Anterior cingulate cortex (tissue), 58 donors: ENCODE data around the gene PRPH.
"Not testable (repeated sequence)": the region's sequence is repeated elsewhere in the genome, so short reads cannot be mapped to it uniquely, and the experiment has no call there.

Experiments
- DNase-seq, 58 donors: peaks; one replicate each; lab custom pipeline; 2025; lab: John Stamatoyannopoulos, UW

The PRPH gene

DNA sequence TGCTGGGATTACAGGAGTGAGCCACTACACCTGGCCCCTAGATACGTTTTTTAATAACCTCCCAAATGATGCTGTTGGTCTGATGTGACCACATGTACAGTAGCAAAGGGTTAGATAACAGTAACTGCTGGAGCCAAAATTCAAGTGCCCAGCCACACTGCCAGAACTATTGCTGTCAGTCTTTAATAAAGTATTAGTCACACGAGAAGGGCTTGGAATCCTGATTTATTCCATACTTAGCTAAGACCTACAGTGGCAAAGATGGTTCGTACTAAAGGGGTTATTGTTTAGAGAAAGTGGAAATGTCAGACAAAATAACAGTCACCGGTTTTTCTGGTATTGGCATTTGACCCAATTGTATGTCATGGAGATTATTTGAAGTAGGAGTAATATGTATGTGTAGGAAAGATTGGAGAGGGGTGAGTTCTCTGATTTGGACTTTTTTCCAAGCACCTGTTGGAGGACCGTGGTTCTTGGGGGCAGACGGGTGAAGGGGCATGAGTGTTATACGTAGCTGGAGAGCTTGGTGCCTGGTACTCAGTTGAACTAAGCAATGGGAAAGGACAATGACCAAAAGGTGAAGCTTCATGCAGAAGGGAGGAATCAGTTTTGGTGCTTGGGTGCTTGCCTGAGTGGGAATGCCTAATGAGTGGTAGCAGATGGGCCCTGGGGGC is 20.4 kb upstream of the PRPH start:
- DNase-seq = no peak

DNA sequence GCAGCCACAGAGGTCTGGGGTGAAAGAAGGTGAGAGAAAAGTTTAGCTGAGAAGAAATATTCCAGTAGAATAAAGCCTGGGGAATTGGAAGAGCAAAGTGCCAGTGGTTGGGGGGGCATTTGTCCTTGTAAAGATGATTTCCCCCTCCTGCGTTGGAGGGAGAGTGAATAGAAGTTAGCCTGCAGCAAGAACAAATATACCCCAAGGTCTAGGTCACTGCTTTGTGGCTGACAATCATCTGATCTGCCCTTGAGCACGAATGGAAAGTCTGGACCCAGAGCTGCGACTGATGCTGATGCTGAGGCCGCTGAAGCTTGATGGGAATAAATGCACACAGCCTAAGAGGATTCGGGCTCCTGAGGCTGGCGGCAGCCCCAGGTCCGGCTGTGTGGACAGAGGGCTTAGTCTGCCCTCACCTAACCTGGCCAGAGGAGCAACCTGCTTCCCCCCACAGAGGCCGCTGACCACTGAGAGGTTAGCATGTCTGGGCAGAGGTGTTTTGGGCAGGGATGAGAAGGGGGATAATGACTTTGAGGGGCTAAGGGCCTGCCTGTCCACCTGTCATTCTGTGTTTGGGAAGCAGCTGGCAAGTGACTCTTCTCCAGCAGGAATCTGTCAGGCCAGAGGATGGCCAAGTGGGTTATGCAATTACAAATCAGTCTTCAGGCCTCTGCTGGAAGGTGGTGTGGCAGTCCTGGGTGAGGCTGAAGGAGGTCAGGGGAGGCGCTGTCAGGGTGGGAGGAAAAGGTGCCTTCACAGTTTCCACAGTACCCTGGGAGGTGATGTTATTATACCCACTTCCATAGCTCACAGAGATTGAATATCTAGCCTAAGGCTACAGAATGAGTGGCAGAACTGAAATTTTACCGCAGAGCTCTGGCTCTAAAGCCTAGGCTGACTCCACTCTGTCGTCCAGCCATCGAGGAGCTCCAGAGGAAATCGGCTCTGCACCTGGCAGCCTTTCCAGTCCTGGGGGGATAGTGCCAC is 18.4 kb upstream of the PRPH start:
- DNase-seq = no peak

DNA sequence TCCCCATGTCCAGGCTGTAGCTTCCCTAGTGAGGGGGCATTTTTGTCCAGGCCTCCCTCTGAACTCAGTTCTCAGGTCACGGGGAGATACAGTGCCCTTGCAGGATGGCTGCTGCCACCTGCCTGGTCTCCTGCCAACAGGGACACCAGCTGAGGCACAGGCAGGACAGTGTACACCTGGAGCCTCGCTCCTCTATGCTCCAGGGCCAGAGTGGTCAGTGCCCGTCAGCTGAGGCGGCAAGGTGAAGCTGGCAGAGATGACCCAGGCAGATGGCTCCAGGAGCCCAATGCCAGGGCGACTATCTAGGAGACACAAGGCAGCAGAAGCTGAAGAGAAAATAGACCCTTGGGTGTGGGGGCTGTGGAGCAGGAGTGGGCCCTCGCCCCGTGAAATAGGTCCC is 17.5 kb upstream of the PRPH start:
- no peak for DNase-seq

DNA sequence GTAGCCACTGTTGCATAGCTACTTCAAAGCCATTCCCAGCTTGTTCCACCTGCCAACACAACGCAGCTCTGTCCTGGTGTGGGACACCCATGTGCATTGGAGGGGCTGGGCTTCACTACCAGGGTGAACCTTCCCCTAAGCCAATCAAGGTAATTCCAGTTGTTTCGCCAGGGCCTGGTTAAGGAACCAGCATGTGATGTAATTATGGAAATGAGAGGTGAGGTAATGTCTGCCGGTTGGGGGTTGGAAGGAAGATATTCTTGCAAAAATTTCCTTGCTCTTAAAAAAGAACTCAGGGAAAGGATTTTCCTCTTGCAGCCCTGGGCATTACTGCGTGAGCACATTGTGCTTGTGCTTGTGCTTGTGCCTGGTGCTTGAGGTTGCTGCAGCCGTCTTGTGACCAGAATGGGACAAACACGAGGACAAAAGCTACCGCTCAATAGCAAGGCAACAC is 15.2 kb upstream of the PRPH start:
- DNase-seq = peak in 10 of 58 donors; percentile 2 to 47 (median 16)

DNA sequence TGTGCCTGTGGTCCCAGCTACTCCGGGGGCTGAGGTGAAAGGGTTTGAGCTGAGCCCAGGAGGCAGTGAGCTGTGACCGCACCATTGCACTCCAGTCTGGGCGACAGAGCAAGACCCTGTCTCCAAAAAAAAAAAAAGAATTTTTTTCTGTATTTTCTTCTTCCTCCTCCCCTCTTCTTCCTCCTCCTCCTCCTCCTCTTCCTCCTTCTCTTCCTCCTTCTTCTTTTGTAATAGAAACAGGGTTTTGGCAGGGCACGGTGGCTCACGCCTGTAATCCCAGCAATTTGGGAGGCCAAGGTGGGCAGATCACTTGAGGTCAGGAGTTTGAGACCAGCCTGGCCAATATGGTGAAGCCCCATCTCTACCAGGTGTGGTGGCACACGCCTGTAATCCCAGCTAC is 14.4 kb upstream of the PRPH start:
- not testable (repeated sequence) for DNase-seq

DNA sequence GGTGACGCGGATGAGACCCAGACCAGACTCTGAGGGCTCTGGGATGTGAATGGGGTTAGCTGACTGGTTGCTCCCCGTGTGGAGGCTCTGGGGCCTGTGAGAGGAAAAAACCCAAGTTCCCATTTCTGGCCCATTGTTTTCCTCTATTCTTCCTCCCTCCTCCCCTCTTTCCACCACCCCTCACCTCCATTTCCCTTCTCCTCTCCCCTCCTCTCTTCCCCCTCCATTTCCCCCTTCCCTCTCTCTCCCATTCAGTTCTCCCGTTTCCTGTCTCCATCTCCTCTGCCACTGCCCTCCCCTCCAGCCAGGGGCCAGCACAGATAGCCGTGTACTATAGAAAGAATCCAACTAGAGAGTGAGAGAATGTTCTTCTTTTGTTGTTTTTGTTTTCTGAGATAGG is 12.6 kb upstream of the PRPH start:
- no peak for DNase-seq

DNA sequence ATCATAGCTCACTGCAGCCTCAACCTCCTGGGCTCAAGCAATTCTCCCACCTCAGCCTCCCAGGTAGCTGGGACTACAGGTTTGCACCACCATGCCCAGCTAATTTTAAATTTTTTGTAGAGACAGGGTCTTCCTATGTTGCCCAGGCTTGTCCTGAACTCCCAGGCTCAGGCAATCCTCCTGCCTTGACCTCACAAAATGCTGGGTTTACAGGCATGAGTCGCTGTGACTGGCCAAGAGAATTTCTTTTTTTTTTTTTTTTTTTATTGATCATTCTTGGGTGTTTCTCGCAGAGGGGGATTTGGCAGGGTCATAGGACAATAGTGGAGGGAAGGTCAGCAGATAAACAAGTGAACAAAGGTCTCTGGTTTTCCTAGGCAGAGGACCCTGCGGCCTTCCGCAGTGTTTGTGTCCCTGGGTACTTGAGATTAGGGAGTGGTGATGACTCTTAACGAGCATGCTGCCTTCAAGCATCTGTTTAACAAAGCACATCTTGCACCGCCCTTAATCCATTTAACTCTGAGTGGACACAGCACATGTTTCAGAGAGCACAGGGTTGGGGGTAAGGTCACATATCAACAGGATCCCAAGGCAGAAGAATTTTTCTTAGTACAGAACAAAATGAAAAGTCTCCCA is 12.1 kb upstream of the PRPH start:
- DNase-seq = not testable (repeated sequence)

DNA sequence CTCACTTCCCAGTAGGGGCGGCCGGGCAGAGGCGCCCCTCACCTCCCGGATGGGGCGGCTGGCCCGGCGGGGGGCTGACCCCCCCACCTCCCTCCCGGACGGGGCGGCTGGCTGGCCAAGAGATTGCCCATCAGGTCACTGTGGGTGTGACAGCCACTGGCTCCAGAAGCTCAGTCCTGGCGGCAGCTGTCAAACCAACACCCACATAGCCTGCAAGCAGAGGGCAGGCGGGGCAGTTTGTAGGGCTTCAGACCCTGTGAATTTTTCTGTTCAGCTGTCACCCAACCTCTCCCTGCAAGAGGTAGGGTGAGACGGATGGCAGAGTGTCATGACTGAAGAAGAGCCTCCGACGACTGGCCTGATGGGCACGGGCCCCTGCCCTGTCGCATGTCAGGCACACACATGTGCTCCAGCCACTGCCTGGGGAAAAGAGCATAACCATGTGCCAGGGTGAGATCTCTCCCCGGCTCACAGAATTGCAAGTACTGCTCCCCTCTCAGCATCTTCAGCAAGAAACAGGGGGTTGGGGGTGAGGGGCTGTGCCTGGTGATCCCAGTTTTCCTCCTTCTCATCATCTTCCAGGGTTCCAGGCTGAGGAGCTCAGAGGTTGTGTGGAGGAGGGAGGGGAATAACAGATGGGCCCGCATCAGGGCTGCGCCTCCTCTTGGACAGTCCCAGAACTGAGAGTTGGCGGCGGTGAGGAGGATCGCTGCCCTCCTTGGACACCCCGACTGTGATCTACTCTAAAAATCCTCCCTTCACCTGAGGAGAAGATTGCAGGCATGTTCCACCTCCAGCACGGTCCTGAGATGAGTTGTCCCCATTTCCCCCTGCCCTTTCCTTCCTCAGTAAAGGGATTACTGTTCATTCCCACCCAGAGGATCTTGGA is 11.2 kb upstream of the PRPH start:
- DNase-seq = no peak

DNA sequence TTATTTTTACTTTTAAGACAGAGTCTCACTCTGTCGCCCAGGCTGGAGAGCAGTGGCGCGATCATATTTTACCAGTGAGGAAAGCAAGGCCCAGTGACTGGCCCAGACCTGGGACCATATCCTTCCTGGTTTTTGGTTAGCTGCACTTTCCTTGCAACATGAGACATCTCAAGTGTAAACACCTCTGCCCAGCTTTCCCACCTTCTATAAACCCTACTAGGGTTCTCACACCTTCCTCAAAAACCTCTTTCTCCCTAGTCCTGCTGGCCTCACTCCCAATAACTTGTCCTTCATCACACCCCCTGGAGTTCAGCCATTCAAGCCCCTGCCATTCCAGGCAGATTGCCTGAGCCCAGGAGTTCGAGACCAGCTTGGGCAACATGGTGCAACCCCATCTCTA is 10.3 kb upstream of the PRPH start:
- DNase-seq = no peak

DNA sequence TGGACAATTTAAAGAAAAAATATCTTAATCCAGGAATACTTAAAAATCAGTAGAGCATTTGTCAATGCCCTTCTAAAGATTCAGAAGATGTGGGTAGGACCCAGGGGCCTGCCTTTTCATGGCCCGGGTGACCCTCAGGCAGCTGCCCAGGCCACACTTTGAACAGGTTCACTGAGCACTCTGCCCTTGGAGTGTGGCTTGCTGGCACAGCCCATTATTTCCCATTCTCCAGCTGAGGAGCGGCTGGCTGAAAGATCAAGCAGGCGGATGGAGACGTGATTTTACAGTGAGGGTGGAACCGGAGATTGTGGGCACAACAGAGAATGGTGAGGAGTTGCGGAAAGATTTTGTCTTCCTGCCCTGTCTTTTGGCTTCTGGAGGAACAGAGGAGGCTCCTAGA is 7.1 kb upstream of the PRPH start:
- no peak for DNase-seq

DNA sequence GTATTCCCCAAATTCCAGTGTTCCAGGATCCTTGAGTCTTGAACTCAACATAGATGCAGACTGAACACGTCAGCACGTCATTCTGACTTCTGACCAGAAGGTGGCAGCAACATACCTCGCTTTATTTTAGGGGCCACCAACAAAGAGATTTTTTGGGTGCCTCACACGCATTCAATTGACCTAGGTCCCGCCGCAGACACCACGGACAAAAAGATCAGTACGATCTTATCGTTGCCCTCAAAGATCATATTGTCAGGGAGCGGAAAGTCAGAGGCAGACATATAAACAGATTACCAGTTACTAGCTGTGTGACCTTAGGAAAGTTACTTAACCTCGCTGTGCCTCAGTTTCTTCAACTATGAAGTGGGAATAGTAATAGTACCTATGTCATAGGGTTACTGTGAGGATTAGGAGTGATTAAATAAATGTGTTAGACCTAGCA is 6.5 kb upstream of the PRPH start:
- peak in 34 of 58 donors; percentile 3 to 51 (median 18) for DNase-seq

DNA sequence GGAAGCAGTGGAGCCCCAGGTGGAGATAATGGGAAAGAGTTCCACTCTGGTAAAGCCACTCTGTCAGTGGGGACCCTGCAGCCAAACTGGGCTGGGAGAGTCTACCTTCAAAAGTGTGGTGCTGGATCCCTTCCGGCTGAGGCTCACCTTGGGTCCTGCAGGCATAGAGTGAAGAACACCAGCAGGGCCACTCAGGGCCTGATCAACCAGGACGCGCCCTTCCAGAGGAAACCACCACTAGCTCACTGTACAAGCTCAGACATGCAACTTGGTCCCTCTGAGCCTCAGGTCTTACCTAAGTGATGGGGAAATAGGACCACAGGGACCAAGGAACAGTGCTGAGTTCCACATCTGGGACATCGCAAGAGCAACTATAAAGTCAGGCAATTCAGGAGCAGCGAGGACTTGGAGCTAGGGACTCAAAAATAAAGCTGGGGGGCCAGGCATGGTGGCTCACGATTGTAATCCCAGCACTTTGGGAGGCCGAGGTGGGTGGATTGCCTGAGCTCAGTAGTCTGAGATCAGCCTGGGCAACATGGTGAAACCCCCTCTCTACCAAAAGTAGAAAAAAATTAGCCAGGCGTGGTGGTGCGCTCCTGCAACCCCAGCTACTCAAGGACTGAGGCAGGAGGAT is 5.9 kb upstream of the PRPH start:
- no peak for DNase-seq

DNA sequence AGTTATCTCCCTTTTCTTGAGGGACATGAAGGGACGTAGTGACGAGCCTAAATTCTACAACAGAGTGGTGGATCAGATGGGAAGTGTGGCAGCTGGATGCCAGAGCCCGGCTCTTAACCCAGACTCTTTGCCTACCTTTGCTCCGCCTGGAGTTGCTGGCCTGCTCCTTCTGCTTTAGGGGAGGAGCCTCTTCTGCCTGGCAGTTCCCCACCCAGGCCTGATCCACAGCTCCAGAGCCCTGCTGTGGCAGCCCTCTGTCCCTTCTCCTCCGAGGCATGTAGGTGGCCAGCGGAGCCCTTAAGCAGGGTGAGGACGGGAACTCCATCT is 2.3 kb upstream of the PRPH start:
- no peak for DNase-seq

DNA sequence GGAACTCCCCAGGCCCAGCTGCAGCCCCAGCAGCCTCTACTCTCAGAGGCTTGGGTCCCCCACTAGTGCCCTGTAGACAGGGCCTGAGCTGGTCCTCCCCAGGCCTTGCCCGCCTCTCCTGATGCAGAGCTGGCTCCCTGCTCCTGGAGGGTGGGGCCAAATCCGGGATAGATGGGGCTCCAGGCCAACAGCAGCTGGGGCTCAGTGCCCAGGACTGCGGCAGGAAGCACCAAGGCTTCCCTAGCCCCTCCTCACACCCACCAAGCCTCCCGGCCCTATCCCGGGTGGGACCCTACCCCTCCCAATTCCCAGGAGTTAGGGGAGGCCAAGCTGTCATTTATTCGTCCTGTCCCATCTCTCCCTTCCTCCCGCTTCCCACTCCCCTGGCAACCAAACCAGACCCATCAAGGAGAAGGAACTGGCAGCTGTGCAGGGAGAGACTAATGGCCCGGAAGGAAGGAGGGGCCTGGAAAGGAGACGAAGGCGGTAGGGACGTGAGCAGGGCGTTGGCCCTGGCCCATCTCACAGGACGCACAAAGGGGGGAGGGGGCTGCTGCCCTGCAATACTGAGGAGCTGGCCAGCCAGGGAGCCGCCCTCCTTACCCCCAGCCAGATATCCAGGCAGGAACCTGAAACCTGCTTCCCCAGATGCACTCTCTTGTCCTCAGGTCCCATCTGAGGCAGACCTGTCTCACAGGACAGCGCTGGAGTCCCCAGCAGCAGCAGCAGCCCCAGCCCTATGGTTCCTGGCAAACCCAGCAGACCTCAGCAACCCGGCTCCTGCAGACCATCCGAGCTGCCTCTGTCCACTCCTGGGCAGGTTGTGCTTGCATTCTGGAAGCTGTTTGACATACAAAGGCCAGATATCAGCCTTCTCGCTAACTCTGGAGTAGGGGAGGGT is 1.6 kb upstream of the PRPH start:
- peak in 13 of 58 donors; percentile 1 to 31 (median 11) for DNase-seq

DNA sequence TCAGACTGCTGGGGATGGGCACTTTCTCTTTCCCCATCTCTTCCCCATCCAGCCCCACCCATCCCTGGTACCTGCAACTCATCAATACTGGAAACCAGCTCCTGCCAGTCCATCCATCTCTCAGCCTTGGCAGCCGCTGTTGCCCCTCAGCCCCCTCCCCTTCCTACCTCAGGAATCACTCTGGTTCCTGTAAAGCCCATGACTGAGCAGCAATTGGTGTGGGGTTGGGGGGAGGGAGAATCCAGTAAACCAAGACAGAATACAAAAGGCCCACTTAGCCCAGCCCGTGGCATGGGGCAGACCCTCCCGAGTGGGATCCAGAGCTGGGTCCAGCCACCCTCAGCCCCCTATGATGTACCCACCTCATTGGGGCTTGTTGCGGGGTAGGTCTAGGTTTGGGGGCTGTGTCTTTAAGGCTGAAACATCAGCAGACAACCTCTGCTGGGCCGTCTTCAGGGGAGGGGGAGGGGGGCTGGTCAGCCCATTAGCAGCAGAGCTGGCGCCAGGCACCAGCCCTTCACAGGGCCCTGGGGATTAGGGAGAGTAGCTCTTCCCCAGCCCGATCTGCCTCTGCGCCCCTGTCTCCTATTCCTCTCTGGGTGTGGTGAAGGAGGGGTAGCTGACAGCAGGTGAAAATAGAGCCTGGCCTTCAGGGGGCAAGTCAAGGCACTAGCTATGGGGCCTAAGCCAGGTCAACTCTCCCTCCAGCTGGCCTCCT is 702 bp upstream of the PRPH start:
- no peak for DNase-seq

DNA sequence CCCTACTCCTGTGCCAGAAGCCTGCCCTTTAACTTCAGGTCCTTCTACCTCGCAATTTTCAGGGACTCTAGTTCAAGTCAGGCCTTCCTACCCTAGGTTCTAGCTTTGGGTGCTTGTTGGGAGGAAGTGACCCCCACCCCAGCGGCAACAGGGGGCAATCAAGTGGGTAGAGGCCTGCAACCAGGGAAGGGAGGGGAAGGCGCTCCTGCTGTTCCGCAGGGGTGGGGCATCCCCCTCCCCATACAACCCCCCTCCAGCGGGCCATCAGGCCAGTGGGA is 204 bp upstream of the PRPH start:
- no peak for DNase-seq

DNA sequence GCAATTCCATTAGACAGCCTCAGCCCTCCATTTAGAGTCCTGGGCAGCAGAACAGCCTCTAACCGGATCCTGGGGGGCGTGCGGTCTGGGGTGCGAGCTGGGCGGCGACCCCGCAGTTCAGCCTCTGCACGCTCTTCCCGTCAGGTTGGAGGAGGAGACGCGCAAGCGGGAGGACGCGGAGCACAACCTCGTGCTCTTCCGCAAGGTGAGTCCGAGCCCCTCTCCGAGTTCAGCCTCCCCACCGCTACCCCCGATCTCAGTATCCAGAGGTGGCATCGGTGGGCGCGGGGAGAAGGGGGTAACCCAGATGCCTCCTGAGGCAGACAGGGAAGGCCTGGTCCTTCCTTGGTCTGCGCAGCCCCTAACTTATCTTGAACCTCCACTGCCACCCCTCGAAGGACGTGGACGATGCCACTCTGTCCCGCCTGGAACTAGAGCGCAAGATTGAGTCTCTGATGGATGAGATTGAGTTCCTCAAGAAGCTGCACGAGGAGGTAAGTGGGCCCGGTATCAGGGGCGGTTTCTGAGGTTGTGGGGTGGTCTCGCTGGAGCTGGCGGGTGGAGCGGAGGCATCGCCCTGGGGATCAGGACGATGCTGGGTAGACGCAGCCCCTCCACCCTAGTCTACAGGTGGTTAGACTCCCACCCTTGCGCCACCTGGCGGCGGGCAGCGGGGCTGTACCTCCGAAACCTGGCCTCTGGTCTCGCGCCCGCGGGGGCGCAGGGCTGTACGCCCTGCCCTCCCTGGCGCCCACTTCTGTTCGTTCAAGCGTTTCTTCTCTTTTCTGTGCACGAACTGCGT is 1.3 kb downstream of the PRPH start:
- DNase-seq = no peak
